ENCODE measurements around the gene GPR12. TPM values are rescaled to one million over a fixed set of nuclear protein-coding genes. Genes with fewer than 3 reads are reported as not detected.

The GPR12 gene
- not detected in 2 replicates for total RNA-seq

GRCh38 chr13:26759907-26760831 is at the start of gene GPR12:
TSS of gene GPR12 (minus strand) at chr13:26760786. CDS start at chr13:26759827, 959 bp downstream.

Other genes starting within 250 kb of the GPR12 start
- gene WASF3, start 203.1 kb downstream of the GPR12 start, total RNA-seq, result 6.1 and 14.6 TPM in 2 replicates